ENCODE data around the gene SRBD1.

DNA sequence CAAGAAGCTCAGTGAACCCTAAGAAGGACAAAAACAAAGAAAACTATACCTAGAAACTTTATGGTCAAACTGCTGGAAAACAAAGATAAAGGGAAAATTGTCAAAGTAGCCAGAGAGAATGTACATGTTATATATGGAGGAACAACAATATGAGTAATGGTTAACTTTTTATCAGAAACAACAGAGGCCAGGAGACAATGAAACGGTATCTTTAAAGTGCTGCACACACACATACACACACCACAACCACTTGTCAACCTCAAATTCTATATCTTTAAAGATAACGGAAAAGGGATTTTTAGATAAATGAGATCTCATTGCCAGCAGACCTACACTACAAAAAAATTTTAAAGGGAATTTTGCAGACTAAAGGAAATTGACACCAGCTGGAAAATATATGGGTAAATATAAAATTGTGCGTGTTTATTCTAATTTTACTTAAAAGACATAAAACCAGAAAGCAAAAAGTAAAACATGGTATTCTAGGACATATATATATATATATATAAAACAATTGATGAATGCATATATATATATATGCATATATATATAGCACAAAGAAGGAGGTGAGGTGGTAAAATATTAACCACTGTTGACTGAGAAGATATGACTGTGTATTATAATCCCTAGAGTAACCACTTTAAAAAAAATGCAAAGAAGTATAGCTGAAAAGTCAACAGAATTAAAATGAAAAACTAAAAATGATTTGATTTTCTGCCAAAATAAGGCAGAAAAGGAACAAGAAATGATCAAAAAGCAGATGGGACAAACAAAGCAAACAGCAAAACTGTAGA is 172.0 kb downstream of the SRBD1 start:
- TF ChIP-seq, protein P1, sequence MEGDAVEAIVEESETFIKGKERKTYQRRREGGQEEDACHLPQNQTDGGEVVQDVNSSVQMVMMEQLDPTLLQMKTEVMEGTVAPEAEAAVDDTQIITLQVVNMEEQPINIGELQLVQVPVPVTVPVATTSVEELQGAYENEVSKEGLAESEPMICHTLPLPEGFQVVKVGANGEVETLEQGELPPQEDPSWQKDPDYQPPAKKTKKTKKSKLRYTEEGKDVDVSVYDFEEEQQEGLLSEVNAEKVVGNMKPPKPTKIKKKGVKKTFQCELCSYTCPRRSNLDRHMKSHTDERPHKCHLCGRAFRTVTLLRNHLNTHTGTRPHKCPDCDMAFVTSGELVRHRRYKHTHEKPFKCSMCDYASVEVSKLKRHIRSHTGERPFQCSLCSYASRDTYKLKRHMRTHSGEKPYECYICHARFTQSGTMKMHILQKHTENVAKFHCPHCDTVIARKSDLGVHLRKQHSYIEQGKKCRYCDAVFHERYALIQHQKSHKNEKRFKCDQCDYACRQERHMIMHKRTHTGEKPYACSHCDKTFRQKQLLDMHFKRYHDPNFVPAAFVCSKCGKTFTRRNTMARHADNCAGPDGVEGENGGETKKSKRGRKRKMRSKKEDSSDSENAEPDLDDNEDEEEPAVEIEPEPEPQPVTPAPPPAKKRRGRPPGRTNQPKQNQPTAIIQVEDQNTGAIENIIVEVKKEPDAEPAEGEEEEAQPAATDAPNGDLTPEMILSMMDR (IDR thresholded peaks at IDR 0.05; ENCODE audit: low read depth, low read length, missing input control) = no peak
- TF ChIP-seq YY1 (IDR thresholded peaks at IDR 0.05) (no peak), JUND (IDR thresholded peaks at IDR 0.05) (no peak), GABPA (IDR thresholded peaks at IDR 0.05 in 1 of 2, conservative IDR thresholded peaks at IDR 0.05 in 1 of 2) (no peak)
- TF ChIP-seq, protein P2, sequence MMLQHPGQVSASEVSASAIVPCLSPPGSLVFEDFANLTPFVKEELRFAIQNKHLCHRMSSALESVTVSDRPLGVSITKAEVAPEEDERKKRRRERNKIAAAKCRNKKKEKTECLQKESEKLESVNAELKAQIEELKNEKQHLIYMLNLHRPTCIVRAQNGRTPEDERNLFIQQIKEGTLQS (IDR thresholded peaks at IDR 0.05) = no peak
